ENCODE results near the gene TSPO. TPM values are rescaled to one million over a fixed set of nuclear protein-coding genes. Genes with fewer than 3 reads are reported as not detected.

The TSPO gene
- total RNA-seq, 1 donor from 2014 or later = 305 TPM

DNA sequence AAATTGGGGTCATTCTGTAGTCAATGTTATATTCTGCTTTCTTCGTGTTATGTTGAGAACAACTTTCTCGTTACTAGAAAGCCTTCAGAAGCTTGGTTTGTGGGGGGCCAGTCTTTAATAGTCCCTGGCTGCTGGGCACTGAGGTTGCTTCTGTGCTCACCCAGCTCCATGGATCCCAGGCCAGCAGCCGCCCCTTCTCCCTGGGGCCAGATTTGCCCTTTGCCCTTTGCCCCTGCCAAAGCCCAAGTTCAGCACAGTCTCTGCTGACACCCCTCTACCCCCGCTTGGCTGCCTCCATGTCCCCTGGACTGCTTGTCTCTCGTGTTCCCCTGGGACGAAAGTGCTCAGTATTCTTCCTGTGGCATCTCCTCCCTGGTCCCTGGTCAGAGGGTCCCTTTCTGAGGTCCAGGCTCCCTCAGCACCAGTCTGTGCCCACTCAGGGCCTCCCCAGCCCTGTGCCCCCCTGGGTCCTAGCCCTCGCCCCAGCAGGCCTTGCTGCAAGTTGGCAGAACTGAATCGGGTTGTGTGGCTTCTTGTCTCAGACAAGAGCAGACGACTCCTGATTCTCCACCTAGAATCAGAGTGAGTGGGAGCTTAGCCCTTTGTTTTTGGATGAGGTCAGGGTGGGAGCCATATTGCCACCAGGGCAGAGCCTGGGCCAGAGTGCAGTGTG, 6.7 kb downstream of the TSPO start:
- no peak for DNase-seq (ENCODE audit: low spot score)

GRCh38 chr22:43158778-43159483, 7.6 kb downstream of the TSPO start:
- DNase-seq (ENCODE audit: low spot score) = no peak

GRCh38 chr22:43159484-43160178, 8.3 kb downstream of the TSPO start:
- no peak for DNase-seq (ENCODE audit: low spot score)

DNA sequence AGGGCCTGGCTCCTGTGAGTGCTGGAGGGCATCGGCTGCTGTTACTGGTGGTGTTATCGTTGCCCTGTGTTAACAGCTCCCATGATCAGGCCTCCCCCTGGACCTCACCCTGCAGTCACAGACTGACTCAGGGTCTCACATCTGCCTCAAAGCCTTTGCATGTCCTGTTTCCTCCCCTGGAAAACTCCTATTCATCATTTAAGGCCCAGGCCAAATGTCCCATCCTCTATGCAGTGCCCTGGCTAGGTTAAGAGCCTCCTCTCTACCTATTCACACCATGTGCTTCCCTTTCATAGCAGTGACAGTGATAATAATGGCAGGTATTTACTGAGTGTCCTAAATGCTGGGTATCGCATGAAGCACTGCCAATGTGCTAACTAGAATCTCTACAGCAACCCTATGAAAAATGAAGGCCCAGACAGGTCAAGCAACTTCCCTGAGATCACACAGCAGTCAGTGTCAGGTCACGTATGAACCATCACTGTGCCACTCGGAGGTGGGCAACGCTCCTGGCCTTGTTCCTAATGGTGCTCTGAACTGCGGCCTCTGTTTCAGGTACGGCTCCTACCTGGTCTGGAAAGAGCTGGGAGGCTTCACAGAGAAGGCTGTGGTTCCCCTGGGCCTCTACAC, 9.3 kb downstream of the TSPO start:
- DNase-seq (ENCODE audit: low spot score) = no peak

DNA sequence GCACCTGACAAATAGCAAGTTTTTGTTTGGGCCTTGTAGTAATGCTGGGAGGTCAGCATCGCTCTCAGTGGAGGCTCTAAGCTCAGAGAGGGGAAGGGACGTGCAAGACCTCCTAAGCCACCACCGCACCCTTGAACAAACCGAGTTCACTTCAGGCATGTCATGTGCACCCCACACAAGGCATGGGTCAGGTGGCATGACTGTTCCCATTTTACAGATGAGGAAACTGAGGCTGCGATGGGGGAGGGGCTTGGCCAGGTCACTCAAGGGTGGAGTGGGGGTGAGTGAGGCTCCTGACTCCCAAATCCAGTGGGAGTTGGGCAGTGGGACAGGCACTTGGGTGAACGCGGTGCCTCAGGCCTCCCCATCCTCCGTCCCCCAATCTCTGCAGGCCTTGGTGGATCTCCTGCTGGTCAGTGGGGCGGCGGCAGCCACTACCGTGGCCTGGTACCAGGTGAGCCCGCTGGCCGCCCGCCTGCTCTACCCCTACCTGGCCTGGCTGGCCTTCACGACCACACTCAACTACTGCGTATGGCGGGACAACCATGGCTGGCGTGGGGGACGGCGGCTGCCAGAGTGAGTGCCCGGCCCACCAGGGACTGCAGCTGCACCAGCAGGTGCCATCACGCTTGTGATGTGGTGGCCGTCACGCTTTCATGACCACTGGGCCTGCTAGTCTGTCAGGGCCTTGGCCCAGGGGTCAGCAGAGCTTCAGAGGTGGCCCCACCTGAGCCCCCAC, 11.2 kb downstream of the TSPO start:
- DNase-seq (ENCODE audit: low spot score) = no peak

- DNase-seq (ENCODE audit: low spot score) = no peak
Observed at GRCh38 chr22:43163241-43163795, 12.0 kb downstream of the TSPO start.

GRCh38 chr22:43164636-43165035, 13.3 kb downstream of the TSPO start:
- DNase-seq (ENCODE audit: low spot score) = no peak

DNA sequence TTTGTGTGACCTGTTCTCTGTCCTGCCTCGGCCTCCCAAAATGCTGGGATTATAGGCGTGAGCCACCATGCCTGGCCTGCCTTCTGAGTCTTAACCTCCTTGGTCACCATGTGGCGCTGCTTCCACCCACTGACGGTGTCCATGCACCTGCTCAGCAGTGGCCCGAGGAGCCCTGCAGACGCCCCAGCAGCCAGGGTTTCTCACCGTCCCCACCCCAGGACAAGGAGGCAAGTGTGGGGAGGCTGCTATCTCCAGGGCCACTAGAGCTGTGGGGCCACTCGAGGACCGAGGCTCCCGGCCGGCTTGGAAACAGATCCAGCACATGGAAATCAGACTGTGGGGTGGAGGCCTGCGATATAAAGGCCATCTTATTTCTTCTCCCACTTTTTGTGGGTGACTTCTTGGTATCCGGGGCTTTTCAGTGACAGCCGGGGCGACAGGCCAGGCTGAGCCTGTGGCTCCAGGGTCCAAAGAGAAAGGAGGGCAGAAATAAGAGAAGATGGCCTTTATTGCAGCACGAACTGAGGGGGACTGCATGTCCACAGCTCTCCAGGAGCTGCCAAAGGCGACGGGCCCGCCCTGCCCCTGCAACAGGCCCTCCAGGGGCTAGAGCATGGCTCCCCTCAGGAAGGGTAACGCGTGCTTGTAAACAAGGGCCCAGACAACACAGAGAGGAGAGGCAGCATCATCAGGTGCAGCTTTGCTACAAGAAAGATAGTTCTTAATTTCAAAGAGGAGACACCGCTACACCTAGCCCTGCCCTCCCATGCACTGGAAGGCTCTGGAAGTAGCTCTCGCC, 15.0 kb downstream of the TSPO start:
- no peak for DNase-seq (ENCODE audit: low spot score)

DNA sequence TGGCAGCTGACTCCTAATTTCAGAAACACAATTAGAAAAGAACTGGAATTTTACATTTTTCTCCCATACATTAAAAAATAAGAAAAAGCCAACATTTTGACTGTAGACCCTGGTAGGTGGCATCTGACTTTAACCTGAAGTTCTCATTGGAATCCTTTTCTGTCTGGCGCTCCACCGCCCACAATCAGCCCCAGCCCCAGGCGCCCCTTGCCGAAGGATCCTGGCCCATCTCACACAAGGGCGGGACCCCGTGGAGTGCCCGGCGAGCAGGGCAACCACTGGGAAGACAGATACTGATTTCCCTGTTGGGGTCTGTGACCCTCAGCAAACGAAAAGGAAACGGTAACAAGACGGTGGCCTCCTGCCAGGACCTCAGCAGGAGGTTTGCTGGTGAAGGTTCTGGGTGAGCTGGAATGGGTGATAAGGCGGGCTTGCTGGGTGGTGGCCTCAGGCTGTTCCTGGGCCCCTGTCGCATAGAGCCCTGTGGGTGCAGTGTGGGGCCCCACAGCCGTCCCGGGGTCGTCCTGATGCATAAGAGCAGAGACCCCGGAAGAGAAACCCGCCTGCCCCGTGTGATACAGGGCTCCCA, 15.7 kb downstream of the TSPO start:
- DNase-seq (ENCODE audit: low spot score) = no peak

- DNase-seq (ENCODE audit: low spot score) = no peak
Observed at GRCh38 chr22:43168471-43169309, 17.3 kb downstream of the TSPO start.

- no peak for DNase-seq (ENCODE audit: low spot score)
Observed at GRCh38 chr22:43169310-43170130, 18.2 kb downstream of the TSPO start.

DNA sequence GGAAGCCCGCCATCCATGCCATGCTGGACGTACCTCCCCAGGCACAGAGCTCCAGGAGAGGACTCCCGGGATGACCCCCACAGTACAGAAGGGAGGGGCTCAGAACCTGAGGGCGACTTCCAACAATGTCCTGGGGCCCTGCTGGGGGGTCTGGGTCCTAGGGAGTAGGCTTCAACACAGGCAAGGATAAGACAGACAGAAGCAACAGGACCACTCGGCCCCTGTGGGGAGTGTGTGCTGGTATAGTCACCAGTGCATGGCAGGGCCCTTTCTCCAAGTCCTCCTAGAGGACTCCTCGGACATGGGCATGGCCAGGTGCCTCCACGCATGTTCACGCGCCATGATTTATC, 18.7 kb downstream of the TSPO start:
- no peak for DNase-seq (ENCODE audit: low spot score)

DNA sequence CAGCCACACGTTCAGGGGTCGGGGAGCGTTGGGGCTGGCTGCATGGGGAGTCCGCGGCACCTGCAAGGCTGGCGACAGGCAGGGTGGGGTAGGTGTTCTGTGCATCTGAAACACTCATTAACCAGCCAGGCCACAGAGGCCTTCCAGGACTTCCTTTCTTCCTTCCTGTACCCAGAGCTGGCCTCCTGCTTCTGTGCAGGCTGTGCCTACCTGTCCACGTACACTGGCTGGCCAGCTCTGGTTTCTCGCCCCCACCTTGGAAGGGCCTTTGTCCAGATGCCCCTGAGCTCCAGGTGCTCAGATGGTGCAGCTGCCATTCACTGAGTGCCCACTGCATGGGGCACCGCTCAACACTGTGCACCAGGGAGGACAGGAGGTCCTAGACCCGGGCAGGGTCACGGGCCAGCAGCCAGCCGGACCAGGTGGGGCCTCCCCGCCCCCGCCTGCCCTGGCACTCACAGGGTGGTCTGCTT, 19.7 kb downstream of the TSPO start:
- no peak for DNase-seq (ENCODE audit: low spot score)

DNA sequence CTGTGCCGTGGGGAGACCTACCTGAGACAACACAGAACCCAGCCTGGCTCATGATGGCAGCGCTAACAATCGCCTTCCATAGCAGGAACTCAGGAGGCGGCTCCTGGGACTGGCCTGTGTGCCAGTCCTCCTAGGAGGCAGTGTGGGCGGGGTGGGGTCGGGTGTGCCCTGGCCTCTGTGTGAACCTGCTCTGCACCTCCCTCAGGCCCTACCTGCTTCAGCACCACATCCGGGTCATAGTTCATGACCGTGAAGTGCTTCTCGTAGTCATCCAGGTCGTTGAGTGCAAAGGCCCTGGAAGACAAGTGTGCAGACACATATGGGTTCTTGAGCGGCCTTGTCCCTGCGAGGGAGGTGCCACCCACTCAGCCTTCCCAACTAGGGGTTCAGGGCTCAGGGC, 20.2 kb downstream of the TSPO start:
- DNase-seq (ENCODE audit: low spot score) = no peak

- DNase-seq (ENCODE audit: low spot score) = no peak
Observed at GRCh38 chr22:43172191-43172590, 20.8 kb downstream of the TSPO start.

DNA sequence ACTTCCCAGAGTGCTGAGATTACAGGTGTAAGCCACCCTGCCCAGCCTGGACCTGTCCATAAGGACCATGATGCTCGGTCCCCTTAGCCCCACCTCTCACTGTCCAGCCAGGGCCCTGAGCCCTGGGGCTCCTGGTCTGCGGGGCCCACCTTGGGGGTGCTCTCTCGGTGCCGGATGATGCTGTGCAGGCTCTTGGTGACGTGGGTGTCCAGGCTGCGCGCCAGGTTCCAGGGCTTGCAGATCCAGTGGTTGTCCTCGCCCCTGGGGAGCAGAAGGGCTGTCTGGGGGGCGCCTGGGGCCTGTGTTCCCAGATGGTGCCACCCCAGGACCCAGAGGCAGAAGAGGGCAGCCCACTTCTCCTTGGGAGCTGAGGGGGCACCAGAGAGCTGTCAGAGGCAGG, 22.2 kb downstream of the TSPO start:
- peak; percentile 83 for DNase-seq (ENCODE audit: low spot score)

GRCh38 chr22:43173976-43174720, 22.8 kb downstream of the TSPO start:
- peak; percentile 87 for DNase-seq (ENCODE audit: low spot score)

Measured in mesenteric fat pad (tissue), 1 donor.